Lower lobe of right lung (tissue), 2 donors: ENCODE results near the gene TRAPPC8. TPM values are rescaled to one million over a fixed set of nuclear protein-coding genes. Genes with fewer than 3 reads are reported as not detected.
"Not testable (repeated sequence)": the region's sequence is repeated elsewhere in the genome, so short reads cannot be mapped to it uniquely, and the experiment has no call there.

Source experiments
- ATAC-seq, 2 donors: fragments of 200-7000 bp; cut with Tn5 transposase; one replicate each; pipeline ENCODE4 v1.9.1; 2020 to 2022; ENCODE audit warnings: mild to moderate bottlenecking in 2 of 2, moderate library complexity in 2 of 2
- DNase-seq: peaks from one replicate; pipeline ENCODE4 v3.0.0-alpha.2; 2020
- H3K27ac ChIP-seq: fragments of 200-600 bp; one replicate; pipeline ENCODE4 v1.8.0; 2022
- H3K27me3 ChIP-seq: fragments of 200-600 bp; one replicate; pipeline ENCODE4 v1.8.0; 2022; ENCODE audit warnings: low read depth
- H3K36me3 ChIP-seq: fragments of 200-600 bp; one replicate; pipeline ENCODE4 v1.8.0; 2022; ENCODE audit warnings: mild to moderate bottlenecking
- H3K4me1 ChIP-seq: fragments of 200-600 bp; one replicate; pipeline ENCODE4 v1.8.0; 2022
- H3K4me3 ChIP-seq: fragments of 200-600 bp; one replicate; pipeline ENCODE4 v1.8.0; 2022; ENCODE audit warnings: mild to moderate bottlenecking
- H3K9me3 ChIP-seq: fragments of 200-600 bp; one replicate; pipeline ENCODE4 v1.8.0; 2022
- intact Hi-C: fragments of 100-400 bp; cut with DNase I; formaldehyde crosslinking; loops from one replicate; pipeline ENCODE4 v1.11.0; 2022
- total RNA-seq: library from RNA; stranded (reverse); fragmentation: NEBNext Ultra II Directional; extraction: Animal tissue kit (Norgen Biotek cat#: 25700); gene quantifications from one replicate; pipeline ENCODE4 v1.2.1, GENCODE V29; 2021
- TF ChIP-seq, protein P1 (sequence below): fragments of 200-600 bp; IDR thresholded peaks from one replicate; pipeline ENCODE4 v1.8.0; 2022; ENCODE audit warnings: antibody characterized with exemption, mild to moderate bottlenecking
- donor health status: DM: no; HTN: yes; CAD: no; lungs with severe emphysema.

Gene TRAPPC8
- total RNA-seq, 1 donor from 2014 or later: 47.3 TPM

- no peak overlapping the region for H3K27ac ChIP-seq
- H3K36me3 ChIP-seq: no peaks in the 10 kb centered on the region
- DNase-seq (no peak), ATAC-seq (no peak)
- H3K4me3 ChIP-seq: no peak overlapping the region
- no peaks in the 10 kb centered on the region for H3K27me3 ChIP-seq
- H3K9me3 ChIP-seq: peaks cover 27% of the 10 kb centered on the region
- TF ChIP-seq, protein P1, sequence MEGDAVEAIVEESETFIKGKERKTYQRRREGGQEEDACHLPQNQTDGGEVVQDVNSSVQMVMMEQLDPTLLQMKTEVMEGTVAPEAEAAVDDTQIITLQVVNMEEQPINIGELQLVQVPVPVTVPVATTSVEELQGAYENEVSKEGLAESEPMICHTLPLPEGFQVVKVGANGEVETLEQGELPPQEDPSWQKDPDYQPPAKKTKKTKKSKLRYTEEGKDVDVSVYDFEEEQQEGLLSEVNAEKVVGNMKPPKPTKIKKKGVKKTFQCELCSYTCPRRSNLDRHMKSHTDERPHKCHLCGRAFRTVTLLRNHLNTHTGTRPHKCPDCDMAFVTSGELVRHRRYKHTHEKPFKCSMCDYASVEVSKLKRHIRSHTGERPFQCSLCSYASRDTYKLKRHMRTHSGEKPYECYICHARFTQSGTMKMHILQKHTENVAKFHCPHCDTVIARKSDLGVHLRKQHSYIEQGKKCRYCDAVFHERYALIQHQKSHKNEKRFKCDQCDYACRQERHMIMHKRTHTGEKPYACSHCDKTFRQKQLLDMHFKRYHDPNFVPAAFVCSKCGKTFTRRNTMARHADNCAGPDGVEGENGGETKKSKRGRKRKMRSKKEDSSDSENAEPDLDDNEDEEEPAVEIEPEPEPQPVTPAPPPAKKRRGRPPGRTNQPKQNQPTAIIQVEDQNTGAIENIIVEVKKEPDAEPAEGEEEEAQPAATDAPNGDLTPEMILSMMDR: no peak
- intact Hi-C loops: no loop called here
- no peaks in the 10 kb centered on the region for H3K4me1 ChIP-seq
Observed at GRCh38 chr18:31970617-31971016, 27.7 kb upstream of the TRAPPC8 start.

GRCh38 chr18:31965316-31965970 lies 22.5 kb upstream of the TRAPPC8 start:
- intact Hi-C loops: no loop called here
- Histone ChIP-seq H3K27me3 (no peaks in the 10 kb centered on the region), H3K4me3 (no peak overlapping the region), H3K36me3 (no peaks in the 10 kb centered on the region), H3K9me3 (no peaks in the 10 kb centered on the region), H3K27ac (no peak overlapping the region), H3K4me1 (no peaks in the 10 kb centered on the region)
- no peak for ATAC-seq
- TF ChIP-seq, protein P1: no peak
- DNase-seq: no peak

DNA sequence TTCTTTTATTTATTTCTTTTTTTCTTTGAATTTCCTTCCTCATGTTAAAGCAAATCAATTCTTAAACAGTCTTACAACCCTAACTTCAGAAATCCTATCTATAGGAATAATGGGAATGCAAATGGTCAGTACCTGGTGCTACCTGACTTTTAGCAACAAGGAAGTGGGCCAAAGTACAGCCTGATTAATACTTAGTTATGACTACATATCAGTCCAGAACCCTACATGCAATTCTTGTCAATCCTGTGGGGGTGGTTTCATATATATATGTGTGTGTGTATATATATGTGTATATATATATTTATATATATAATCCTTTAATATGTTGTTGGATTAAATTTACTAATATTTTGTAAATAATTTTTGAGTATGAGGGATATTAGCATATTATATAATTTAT lies 14.8 kb upstream of the TRAPPC8 start:
- TF ChIP-seq, protein P1: no peak
- no peak for ATAC-seq
- intact Hi-C loops: no loop called here

GRCh38 chr18:31954349-31954748 lies 11.4 kb upstream of the TRAPPC8 start:
- no peak overlapping the region for H3K4me3 ChIP-seq
- intact Hi-C loops: no loop called here
- H3K9me3 ChIP-seq: no peaks in the 10 kb centered on the region
- DNase-seq (no peak), ATAC-seq (no peak)
- H3K36me3 ChIP-seq: no peaks in the 10 kb centered on the region
- TF ChIP-seq, protein P1: no peak
- no peak overlapping the region for H3K27ac ChIP-seq
- H3K27me3 ChIP-seq: no peaks in the 10 kb centered on the region
- no peaks in the 10 kb centered on the region for H3K4me1 ChIP-seq

More for the DNA sequence above, 14.8 kb upstream of the TRAPPC8 start:
- H3K4me3 ChIP-seq: no peak overlapping the region
- no peaks in the 10 kb centered on the region for H3K27me3 ChIP-seq
- no peak for DNase-seq
- no peaks in the 10 kb centered on the region for H3K4me1 ChIP-seq
- H3K9me3 ChIP-seq: no peaks in the 10 kb centered on the region
- no peak overlapping the region for H3K27ac ChIP-seq
- H3K36me3 ChIP-seq: no peaks in the 10 kb centered on the region

DNA sequence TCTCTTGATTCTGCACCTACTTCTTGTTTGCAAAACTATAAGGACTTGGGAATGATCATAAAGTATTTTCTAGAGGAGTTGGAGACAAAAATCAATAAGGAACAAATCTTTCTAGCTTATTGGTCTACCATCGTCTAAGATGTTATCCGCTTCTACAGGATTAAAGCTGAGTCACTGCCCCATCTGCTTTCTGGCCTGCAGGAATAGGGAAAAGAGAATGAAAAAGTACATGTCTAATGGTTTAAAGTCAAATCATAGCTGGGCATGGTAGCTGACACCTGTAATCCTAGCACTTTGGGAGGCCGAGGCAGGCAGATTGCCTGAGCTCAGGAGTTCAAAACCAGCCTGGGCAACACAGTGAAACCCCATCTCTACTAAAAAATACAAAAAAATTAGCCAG lies 10.8 kb upstream of the TRAPPC8 start:
- intact Hi-C loops, DNase-seq, H3K9me3 ChIP-seq, H3K36me3 ChIP-seq, H3K4me3 ChIP-seq, H3K27me3 ChIP-seq, H3K4me1 ChIP-seq, H3K27ac ChIP-seq, ATAC-seq: not testable (repeated sequence)

GRCh38 chr18:31952223-31952622 lies 9.3 kb upstream of the TRAPPC8 start:
- ATAC-seq: no peak
- no peak for DNase-seq
- no peaks in the 10 kb centered on the region for H3K27me3 ChIP-seq
- H3K4me3 ChIP-seq: no peak overlapping the region
- no peak overlapping the region for H3K27ac ChIP-seq
- TF ChIP-seq, protein P1: no peak
- no peaks in the 10 kb centered on the region for H3K36me3 ChIP-seq
- no peaks in the 10 kb centered on the region for H3K9me3 ChIP-seq
- intact Hi-C loops: no loop called here
- H3K4me1 ChIP-seq: no peaks in the 10 kb centered on the region
